GM19193 (cell line): ENCODE data around the gene HOXA13.

Experiments
- POLR2A ChIP-seq: IDR thresholded peaks from 4 replicates; pipeline ENCODE4 v1.6.1; 2011; ENCODE audit not compliant: insufficient read depth, insufficient read length; ENCODE audit errors: extremely low read depth

HOXA13 gene

DNA sequence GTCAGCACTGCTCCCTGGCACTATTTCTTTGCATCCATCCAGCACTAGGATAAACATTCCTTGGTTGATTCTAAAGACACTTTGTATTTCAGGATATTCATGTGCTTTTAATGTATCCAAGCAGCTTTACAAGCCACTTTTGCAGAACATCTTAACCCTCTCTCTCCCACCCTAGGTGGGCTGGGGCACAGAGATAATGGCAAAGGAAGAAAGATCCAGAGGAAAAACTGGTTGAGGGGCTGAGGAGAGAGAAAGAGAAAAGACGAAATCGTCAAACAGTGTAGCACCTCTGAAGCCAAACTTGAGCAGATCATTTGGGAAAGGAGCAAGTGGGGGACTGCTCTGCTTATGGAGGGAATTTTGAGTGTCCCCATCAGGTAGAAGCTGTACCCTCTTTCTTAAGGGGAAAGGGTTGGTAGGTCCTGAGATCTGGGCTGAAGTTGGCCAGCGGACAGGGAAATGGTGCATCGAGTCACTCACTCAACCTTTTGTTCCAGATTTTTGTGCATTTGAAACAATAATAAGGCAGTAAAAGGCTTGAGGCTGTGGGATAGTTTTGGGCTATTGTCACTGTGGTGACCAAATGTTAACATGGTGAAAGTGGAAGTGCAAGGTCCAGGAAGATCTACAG is 4.2 kb upstream of the HOXA13 start:
- no peak for TF ChIP-seq POLR2A

DNA sequence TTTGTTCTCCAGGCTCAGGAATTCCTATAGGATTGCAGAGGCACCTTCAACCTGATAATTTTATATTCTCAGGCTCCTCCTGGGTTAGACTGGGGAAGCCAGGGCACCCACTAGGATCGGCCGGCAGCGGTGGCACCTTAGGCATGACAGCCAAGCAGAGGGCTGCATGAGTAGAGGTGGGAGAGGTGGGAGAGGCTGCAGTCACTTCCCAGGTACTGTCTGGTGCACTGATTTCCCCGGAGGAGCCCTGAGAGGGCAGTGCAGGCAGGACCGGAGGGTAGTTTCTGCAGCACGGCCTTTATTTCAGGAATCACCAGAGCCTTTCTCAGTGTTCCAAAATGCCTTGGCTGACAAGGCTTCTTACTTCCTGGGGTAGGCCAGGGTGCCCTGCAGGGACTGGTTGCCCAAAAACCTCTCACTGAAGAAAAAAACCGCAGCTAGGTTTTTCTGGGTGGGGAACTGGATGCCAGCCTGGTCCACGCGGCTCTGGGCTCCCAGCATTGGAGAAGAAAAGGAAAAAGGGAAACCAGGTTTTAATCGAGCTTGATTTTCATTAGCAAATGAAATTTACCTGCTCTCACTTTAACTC is 3.6 kb upstream of the HOXA13 start:
- no peak for TF ChIP-seq POLR2A

DNA sequence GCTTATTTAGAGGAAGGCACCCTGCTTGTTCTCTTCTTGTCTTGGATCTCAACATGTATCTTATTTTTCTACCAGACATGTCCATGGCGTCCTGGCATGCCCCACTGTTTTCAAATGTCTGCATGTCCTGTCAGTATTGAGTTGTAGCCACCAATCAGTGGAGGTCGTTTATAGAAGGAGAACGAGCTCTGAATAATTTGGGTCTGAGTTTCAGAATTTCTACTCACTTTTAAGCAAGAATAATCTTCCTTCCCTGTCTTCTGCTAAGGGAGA is 2.9 kb upstream of the HOXA13 start:
- no peak for TF ChIP-seq POLR2A

DNA sequence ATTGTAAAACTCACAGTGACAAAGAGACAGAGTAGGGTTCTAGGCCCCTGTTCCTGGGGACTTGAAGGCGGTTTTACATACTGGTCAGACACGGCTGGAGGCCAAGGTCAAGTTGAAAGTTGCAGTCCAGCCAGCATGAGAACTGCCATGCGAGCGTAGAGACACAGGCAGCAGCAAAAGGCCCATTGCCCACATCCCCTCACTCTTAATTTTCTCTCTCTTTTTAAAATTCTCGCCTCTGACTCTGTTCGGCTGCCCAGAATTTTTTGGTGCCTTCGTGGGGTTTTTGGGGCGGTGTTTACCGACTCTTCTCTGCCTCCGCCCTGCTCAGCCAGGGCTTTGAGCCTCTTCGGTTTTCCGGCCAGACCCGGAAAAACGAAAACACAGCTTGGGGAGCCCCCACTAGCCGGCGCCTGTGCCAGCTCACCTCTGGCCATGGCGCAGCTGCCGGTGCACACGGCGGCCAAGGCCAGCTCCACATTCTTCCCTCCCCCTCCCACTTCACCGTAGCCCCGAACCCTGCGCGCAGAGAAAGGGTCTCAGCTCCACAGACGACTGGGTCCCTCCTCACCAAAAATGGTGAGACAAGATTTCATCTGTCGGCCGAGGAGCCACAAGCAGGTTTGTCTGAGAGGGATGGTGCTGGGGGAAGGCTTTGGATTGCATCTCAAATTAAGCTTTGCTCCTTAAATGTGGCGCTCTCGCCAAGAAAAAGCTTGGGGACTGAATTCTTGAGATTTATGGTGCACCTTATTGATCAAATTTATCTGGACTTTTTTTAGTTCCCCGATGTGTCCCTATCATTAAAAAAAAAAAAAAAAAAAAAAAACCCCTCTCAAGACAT is 2.3 kb upstream of the HOXA13 start:
- no peak for TF ChIP-seq POLR2A

DNA sequence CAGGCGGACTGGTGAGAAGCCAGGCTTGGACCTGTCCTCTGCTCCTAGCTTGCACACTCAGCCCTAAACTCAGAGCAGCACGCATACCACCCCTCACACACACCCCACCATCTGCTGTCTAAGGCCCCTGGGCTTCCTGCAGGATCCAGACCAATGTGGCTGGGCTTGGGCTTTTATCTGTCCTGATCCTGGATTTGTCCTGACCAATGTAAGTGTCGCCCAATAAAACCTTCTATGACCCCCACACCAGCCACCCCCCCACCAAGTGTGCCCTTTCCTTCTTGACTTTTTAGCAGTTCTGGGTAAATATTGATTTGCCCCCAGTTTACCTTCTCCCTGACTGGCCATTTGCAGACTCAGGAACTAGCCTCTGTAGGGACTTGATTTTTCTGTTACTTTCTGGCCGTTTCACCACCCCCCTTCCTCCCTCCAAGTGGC is 1.7 kb upstream of the HOXA13 start:
- TF ChIP-seq POLR2A: no peak

DNA sequence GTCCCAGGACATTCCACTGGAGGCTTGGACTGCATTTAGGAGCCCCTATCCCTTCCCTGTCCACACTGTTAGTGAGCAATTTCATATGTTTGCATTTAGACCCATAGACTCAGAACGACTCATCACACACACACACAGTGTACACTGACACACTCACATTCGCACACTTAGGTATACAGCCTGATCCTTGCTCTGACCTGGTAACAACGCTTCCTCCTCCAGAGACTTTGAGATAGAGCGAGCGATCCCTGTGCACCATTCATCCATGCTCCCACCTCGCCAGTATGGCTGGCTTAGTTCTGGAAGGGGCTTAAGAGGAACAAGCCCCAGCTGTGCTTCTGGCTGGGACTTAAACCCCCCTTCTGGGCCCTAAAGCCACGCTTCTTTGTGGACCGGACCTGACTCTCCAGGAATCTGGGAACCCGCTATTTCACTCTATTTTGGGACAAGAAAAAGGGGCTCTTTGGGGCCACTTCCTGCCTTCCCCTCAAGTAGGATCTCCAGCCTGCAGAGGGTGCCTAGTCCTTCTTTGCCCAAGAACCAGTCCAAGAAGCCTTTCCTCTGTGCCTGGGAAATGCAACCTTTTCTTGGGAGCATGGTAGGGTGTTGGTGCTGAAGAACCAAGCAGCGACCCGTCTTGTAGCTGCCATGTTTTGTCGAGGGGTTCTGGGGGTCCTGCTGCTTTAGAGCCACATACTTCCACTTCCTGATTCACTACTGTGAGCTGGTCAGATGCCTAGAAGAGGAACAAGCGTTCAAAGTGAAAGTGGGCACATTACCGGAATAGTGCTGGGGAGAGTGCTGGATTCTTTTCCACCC is 1.1 kb upstream of the HOXA13 start:
- no peak for TF ChIP-seq POLR2A

DNA sequence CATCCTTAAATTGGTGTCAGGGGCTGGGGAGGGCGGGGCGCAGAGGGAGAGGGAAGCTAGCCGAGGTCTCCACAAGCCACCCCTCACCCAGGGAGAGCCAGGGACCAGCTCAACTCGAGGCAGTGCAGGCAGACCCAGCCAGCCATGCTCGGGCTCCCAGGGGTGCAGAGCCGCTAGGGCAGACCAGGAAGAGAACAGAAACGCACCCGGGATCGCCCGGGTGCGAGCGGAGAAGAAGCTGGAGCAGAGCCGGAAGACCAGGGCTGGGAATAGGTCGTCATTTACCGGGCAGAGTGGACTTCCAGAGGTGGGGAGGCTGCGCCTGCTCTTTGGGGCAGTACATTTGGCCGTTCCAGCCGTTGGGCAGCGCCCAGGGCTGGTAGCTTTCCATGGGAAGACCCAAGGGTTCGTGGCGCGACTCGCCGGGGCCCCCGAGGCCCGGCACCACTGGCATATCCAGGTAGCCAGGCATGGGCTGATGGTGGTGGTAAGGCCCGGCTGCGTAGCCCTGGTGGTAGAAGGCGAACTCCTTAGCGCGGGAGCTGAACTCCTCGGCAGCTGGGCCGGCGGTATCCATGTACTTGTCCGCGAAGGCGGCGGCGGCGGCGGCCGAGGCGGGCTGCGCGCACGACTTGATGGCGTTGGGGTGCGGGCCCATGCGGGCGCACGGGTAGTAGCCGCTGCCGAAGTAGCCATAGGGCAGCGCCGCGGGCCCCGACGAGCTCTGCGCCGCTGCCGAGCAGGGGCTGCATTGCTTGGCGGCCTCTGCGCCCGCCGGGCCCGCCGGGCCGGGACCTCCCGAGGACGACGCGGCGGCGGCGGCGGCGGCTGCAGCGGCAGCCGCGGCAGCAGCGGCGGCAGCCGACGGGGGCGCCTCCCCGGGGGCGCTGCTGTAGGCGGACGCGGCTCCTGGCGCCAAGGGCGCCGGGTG is 755 bp downstream of the HOXA13 start:
- no peak for TF ChIP-seq POLR2A

DNA sequence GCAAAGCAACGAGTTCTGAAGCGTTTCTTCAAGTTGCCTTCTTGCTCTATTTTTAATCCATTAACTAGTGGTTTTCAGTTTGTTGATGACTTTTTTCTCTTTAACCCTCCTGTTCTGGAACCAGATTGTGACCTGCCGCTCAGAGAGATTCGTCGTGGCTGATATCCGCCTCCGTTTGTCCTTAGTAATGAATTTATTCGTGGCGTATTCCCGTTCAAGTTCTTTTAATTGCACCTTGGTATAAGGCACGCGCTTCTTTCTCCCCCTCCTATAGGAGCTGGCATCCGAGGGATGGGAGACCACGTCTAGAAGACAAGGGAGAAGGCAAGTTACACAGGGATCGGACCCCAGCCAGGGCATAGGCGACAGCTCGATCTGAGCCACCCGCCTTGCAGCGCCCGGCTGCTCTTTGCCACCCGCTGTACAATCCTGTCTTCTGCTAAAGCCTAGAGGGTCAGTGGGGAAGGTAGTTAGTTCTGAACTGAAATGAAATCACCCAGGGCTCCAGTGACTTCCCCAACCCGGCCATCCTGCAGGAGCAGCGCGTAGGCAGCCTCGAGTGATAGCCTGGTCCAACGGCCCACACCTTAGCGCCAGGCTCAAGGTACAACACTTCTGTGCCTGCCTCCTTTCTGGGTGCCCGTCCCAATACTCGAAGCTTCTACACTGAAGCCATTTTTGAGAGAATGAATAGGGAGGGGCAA is 1.6 kb downstream of the HOXA13 start:
- TF ChIP-seq POLR2A: no peak

DNA sequence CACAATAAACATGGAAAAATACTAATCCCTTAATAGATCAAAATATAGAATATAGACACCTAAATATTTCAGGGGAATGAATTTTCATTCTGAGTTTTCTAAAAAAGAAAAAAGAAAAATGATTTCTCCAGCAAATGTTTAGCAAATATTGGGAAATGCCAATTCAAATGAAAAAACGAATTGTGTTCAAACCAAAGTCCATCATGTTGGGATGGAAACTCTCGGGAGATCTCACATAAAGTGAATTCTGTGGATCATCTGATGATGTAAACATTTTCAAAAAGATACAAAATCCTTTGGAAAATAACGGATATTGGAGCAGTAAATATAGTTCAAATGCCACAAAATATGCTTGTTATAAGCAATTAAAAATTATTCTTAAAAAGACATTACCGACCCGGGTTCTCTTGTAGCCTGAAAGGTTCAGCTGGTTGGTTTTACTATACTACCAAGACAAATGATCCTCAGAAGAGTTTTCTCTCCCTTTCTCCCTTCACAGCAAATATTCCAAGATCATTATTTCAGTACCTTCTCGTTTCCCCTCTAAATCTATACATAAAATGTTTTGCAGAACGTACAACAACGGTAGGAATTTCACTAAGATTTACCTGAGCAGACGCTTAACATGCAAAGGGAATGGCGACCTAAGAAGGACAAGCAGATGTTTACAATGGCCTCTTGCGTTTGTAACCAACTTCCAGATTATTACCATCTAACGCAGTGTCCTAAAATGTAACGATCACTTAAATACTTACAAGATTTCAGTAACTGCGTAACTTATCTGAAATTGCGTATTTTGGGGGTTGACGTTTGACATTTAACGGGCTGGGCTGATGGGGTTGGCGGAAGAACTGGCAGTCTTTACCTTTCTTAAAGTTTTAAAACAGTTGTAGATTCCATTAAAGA is 2.5 kb downstream of the HOXA13 start:
- TF ChIP-seq POLR2A: no peak

DNA sequence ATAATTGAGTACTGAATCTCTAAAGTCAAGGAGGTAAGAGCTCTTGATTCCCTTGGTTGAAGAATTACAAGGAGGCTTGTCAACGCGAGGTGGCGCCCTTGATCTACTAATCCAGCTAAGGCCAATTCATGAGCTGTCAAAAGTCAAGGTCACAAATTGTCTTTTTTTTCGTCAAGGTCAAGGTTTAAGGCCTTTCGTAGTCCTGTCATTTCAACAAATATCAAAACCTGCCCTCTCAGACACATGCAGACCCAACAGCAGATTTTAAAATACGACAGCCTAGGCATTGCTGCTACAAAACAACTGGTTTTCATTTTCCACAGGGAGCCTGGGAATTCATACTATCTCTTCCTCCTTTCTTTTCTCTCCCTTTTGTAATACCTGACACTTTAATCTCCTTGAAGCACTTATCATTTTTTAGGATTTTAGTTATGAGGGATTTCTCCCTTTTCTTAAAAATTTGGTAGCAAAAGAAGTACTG is 3.6 kb downstream of the HOXA13 start:
- TF ChIP-seq POLR2A: no peak

DNA sequence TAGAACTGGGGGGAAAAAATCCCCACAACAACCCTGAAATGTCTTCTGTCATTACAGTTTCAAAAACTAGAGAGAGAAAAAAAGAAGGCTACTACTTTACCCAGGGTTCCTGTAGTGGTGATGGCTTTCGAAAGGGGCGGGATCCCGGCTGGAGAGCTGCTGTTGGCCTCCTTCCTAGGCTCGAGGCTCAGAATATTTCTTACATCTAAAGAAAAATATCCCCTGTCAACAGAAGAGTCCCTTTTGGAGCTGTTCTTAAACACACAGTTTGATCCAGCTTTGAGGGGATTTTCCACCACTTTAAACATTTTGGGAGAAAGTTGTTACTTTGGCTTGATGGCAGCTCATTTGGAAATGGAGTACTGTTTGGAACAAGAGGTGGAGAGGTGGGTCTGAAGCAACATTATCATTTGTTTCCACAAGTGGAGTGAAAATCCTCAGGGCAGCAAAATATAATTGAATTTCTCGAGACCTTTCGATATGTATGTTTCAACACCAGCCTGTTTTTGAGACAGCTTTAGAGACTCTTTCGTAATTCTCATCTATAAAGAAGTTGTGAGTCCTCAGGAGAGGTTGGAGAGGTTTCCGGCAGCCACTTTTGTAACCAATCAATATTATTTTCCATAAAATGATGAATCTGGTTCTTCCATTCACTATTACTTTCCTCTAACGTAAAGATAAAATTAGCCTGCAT is 5.1 kb downstream of the HOXA13 start:
- TF ChIP-seq POLR2A: no peak

DNA sequence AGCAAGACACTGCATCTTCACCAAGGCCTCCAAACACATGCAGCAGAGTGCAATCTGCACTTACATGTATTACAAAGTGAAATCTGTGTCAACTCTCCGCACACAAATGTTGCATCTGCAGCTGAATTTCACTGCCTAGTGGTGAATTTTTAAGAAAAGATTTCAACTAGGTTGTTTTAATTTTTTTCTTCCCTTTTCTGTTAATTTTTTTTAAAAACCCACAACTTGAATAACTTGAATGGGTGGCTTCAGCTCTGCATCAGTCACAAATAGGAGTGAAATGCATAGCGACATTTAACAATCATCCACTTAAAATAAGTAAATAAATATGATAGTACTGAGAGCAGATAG is 5.9 kb downstream of the HOXA13 start:
- TF ChIP-seq POLR2A: no peak
